K562 (cell line): Measurements from ENCODE around the gene NUP62. TPM values are rescaled to one million over a fixed set of nuclear protein-coding genes. Genes with fewer than 3 reads are reported as not detected.

Source experiments
- CC2D1A ChIP-seq: fragments of 450-650 bp; IDR thresholded peaks from 2 replicates; pipeline ENCODE4 v1.6.1; 2017; ENCODE audit warnings: mild to moderate bottlenecking
- HDAC8 ChIP-seq: fragments of 450-650 bp; IDR thresholded peaks from 2 replicates; pipeline ENCODE4 v1.6.1; 2016; ENCODE audit warnings: mild to moderate bottlenecking, missing genetic modification characterization, moderate library complexity, missing compliant biosample characterization
- LCOR ChIP-seq: sonication (generic); formaldehyde crosslinking; IDR thresholded peaks from 2 replicates; pipeline ENCODE4 v1.8.0; 2022; ENCODE audit warnings: mild to moderate bottlenecking, missing genetic modification reagents
- NR2C2 ChIP-seq, 2 experiments: fragments of 200-800 bp in 1 of 2; sonication (Bioruptor generic) in 1 of 2; sonication (generic) in 1 of 2; formaldehyde crosslinking in 1 of 2; IDR thresholded peaks; 2 replicates each; pipeline versions ENCODE4 v1.6.1 to v1.8.0; 2016 to 2022; ENCODE audit warnings: mild to moderate bottlenecking in 1 of 2, missing compliant biosample characterization in 1 of 2, missing genetic modification characterization in 1 of 2, missing genetic modification reagents in 1 of 2
- PHF21A ChIP-seq: fragments of 450-650 bp; IDR thresholded peaks from 2 replicates; pipeline ENCODE4 v1.6.1; 2017; ENCODE audit warnings: low read depth, borderline replicate concordance
- POLR2A ChIP-seq: fragments of 450-650 bp; conservative IDR thresholded peaks from 2 replicates; pipeline ENCODE4 v1.6.1; 2016
- RAD21 ChIP-seq, 2 experiments: fragments of 250-450 bp in 1 of 2; fragments of 450-650 bp in 1 of 2; sonication (Bioruptor Pico) in 1 of 2; formaldehyde crosslinking in 1 of 2; IDR thresholded peaks in 1 of 2; conservative IDR thresholded peaks in 1 of 2; 2 replicates each; pipeline versions ENCODE4 v1.4.0 to v1.8.0; 2020 to 2022; ENCODE audit warnings: mild to moderate bottlenecking in 2 of 2, moderate library complexity in 1 of 2
- SETDB1 ChIP-seq: IDR thresholded peaks from one replicate; pipeline ENCODE4 v1.6.1; 2012; ENCODE audit warnings: low read length, control low read depth, inconsistent platforms
- TBL1XR1 ChIP-seq, 2 experiments: IDR thresholded peaks; 2 replicates each; pipeline ENCODE4 v1.6.1; 2012; ENCODE audit warnings: improper control_type of control experiment in 2 of 2, low read length in 2 of 2, mild to moderate bottlenecking in 1 of 2
- TCF3 ChIP-seq: sonication (generic); formaldehyde crosslinking; IDR thresholded peaks from 2 replicates; pipeline ENCODE4 v1.4.0; 2020; ENCODE audit warnings: mild to moderate bottlenecking, missing genetic modification reagents
- TCFL5 ChIP-seq: fragments of 250-450 bp; sonication (Bioruptor Pico); conservative IDR thresholded peaks from 2 replicates; pipeline ENCODE4 v1.6.1; 2021; ENCODE audit warnings: mild to moderate bottlenecking, moderate library complexity, matching md5 sums
- XRCC3 ChIP-seq: fragments of 450-650 bp; IDR thresholded peaks from 2 replicates; pipeline ENCODE4 v1.6.1; 2017; ENCODE audit warnings: mild to moderate bottlenecking, moderate library complexity
- ZBTB17 ChIP-seq: fragments of 450-650 bp; formaldehyde crosslinking; IDR thresholded peaks from 2 replicates; pipeline ENCODE4 v1.4.0; 2020; ENCODE audit warnings: mild to moderate bottlenecking
- ZBTB2 ChIP-seq: fragments of 450-650 bp; IDR thresholded peaks from 2 replicates; pipeline ENCODE4 v1.6.1; 2016; ENCODE audit warnings: antibody characterized with exemption
- ZNF311 ChIP-seq: fragments of 250-450 bp; sonication (Bioruptor Pico); IDR thresholded peaks from 2 replicates; pipeline ENCODE4 v1.4.0; 2020; ENCODE audit warnings: mild to moderate bottlenecking, moderate library complexity
- polyA plus RNA-seq, 8 experiments: library from polyadenylated mRNA; depleted of rRNA in 4 of 8; stranded (reverse) in 5 of 8; unstranded in 3 of 8; fragments of >200 nt; fragmentation: Nextera tagmentation in 2 of 8; fragmentation: Illumina TruSeq in 1 of 8; extraction: Ambion mirVana in 2 of 8; extraction: Trizol in 1 of 8; gene quantifications; 2 replicates each; pipeline versions ENCODE4 v1.2.1 to v1.2.3, GENCODE V29; 2011 to 2014; ENCODE audit warnings: inconsistent platforms in 1 of 8, missing spikeins in 1 of 8
- total RNA-seq, 7 experiments: library from RNA; depleted of rRNA in 6 of 7; stranded (reverse); fragments of >200 nt in 6 of 7; fragmentation: Illumina TruSeq in 2 of 7; extraction: Trizol in 2 of 7; gene quantifications; 2 replicates each; pipeline versions ENCODE4 v1.2.1 to v1.2.3, GENCODE V29; 2011 to 2021; ENCODE audit warnings: low replicate concordance in 1 of 7
- TF ChIP-seq, protein P1 (sequence below): IDR thresholded peaks from 2 replicates; pipeline ENCODE4 v1.6.1; 2011; ENCODE audit not compliant: insufficient read length; ENCODE audit errors: extremely low read depth
- TF ChIP-seq, protein P2 (sequence below), 3 experiments: IDR thresholded peaks in 2 of 3; conservative IDR thresholded peaks in 1 of 3; 2 replicates each; pipeline ENCODE4 v1.5.1; 2011 to 2012; ENCODE audit warnings: low read length in 3 of 3, mild to moderate bottlenecking in 3 of 3, control low read depth in 2 of 3, improper control_type of control experiment in 1 of 3, inconsistent platforms in 1 of 3, low read depth in 1 of 3, mixed read lengths in 1 of 3, moderate library complexity in 1 of 3; ENCODE audit not compliant: insufficient read depth in 2 of 3
- TF ChIP-seq, protein P3 (sequence below): sonication (generic); formaldehyde crosslinking; IDR thresholded peaks from 2 replicates; pipeline ENCODE4 v1.8.1; 2022; ENCODE audit warnings: missing genetic modification reagents
- TF ChIP-seq, protein P4 (sequence below): IDR thresholded peaks from 2 replicates; pipeline ENCODE4 v1.6.1; 2012; ENCODE audit warnings: low read depth, low read length, improper control_type of control experiment, borderline replicate concordance

The NUP62 gene
- total and polyA plus RNA-seq, 9 of the 15 experiments (the other 6 are each of a cell fraction or from before 2014, with no cell fraction given): 16.9 to 109 (median 66.0) TPM

DNA sequence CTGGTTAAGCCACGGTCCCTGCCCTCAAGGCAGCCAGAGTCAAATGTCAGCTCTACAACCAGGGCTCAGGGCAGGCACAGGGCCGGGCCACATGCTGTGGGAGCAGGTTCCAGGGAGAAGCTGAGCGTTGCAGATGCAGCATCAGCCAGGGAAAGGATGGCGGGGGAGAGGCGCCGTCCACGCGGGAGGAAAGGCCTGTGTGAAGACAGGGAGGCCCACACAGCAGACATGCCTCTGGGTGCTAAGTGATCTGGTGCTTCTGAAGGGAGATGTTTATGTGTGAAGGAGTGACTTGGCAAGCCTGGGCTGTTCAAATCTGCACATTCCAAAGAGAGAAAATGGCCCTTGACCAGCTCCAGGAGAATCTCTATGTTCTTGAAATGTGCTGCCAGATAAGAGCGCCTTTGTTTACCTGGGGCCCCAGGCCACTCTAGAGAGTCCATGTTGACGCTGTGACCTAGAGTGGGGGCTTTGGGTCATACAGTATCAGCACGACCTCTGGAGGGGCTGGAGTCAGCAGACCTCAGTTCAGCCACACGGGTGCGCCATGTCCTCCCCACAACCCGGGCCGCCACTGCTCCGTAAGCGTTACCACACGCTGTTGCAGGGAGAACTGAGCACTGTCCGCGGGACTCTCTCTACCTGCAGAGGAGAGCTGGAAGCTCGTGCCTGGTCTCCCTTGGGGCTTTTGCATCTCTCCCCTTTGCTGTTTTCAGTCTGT is 16.2 kb downstream of the NUP62 start (continued):
- TF ChIP-seq, protein P1, sequence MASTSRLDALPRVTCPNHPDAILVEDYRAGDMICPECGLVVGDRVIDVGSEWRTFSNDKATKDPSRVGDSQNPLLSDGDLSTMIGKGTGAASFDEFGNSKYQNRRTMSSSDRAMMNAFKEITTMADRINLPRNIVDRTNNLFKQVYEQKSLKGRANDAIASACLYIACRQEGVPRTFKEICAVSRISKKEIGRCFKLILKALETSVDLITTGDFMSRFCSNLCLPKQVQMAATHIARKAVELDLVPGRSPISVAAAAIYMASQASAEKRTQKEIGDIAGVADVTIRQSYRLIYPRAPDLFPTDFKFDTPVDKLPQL: no peak
- no peak for TF ChIP-seq XRCC3
- no peak for TF ChIP-seq TCF3 (CRISPR knock-in tag)
- TF ChIP-seq POLR2A: no peak
- no peak for TF ChIP-seq SETDB1
- no peak for TF ChIP-seq PHF21A
- no peak for TF ChIP-seq CC2D1A
- TF ChIP-seq ZNF311 (CRISPR knock-in tag): no peak
- TF ChIP-seq, protein P2, sequence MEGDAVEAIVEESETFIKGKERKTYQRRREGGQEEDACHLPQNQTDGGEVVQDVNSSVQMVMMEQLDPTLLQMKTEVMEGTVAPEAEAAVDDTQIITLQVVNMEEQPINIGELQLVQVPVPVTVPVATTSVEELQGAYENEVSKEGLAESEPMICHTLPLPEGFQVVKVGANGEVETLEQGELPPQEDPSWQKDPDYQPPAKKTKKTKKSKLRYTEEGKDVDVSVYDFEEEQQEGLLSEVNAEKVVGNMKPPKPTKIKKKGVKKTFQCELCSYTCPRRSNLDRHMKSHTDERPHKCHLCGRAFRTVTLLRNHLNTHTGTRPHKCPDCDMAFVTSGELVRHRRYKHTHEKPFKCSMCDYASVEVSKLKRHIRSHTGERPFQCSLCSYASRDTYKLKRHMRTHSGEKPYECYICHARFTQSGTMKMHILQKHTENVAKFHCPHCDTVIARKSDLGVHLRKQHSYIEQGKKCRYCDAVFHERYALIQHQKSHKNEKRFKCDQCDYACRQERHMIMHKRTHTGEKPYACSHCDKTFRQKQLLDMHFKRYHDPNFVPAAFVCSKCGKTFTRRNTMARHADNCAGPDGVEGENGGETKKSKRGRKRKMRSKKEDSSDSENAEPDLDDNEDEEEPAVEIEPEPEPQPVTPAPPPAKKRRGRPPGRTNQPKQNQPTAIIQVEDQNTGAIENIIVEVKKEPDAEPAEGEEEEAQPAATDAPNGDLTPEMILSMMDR (IDR thresholded peaks at IDR 0.05 in 2 of 3, conservative IDR thresholded peaks at IDR 0.05 in 1 of 3; ENCODE audit: insufficient read depth in 2 of 3, low read depth in 1 of 3, low read length in 3 of 3): peak; percentile 43 to 65 (median 44); a peak in 5 of 6 replicates
- no peak for TF ChIP-seq NR2C2 (CRISPR knock-in tag; IDR thresholded peaks at IDR 0.05)
- TF ChIP-seq NR2C2 (tag; IDR thresholded peaks at IDR 0.05): no peak
- no peak for TF ChIP-seq LCOR (CRISPR knock-in tag)
- TF ChIP-seq HDAC8: no peak
- no peak for TF ChIP-seq TCFL5 (CRISPR knock-in tag)
- TF ChIP-seq RAD21 (CRISPR knock-in tag; conservative IDR thresholded peaks at IDR 0.05 in 1 of 2, IDR thresholded peaks at IDR 0.05 in 1 of 2): peak; percentile 19 to 41; a peak in 3 of 4 replicates
- TF ChIP-seq, protein P3, sequence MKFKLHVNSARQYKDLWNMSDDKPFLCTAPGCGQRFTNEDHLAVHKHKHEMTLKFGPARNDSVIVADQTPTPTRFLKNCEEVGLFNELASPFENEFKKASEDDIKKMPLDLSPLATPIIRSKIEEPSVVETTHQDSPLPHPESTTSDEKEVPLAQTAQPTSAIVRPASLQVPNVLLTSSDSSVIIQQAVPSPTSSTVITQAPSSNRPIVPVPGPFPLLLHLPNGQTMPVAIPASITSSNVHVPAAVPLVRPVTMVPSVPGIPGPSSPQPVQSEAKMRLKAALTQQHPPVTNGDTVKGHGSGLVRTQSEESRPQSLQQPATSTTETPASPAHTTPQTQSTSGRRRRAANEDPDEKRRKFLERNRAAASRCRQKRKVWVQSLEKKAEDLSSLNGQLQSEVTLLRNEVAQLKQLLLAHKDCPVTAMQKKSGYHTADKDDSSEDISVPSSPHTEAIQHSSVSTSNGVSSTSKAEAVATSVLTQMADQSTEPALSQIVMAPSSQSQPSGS: no peak
- TF ChIP-seq TBL1XR1 (IDR thresholded peaks at IDR 0.05; ENCODE audit: low read length in 2 of 2): no peak
- TF ChIP-seq ZBTB2: peak; percentile 20; the same call in 1 of the 2 replicates
- TF ChIP-seq, protein P4, sequence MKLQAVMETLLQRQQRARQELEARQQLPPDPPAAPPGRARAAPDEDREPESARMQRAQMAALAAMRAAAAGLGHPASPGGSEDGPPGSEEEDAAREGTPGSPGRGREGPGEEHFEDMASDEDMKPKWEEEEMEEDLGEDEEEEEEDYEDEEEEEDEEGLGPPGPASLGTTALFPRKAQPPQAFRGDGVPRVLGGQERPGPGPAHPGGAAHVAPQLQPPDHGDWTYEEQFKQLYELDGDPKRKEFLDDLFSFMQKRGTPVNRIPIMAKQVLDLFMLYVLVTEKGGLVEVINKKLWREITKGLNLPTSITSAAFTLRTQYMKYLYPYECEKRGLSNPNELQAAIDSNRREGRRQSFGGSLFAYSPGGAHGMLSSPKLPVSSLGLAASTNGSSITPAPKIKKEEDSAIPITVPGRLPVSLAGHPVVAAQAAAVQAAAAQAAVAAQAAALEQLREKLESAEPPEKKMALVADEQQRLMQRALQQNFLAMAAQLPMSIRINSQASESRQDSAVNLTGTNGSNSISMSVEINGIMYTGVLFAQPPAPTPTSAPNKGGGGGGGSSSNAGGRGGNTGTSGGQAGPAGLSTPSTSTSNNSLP: no peak
- TF ChIP-seq ZBTB17 (CRISPR knock-in tag): no peak
